GM18505 (cell line): ENCODE data around the gene KDM1A.

Experiments used
- ATAC-seq: cut with Tn5 transposase; IDR thresholded peaks from one replicate; pipeline ENCODE4 v1.9.1; 2021; ENCODE audit not compliant: unreplicated experiment
- POLR2A ChIP-seq: IDR thresholded peaks from 4 replicates; pipeline ENCODE4 v1.6.1; 2011; ENCODE audit warnings: borderline replicate concordance; ENCODE audit not compliant: insufficient read depth, insufficient read length; ENCODE audit errors: extremely low read depth

Gene KDM1A

GRCh38 chr1:23098463-23099170 is 79.3 kb downstream of the KDM1A start:
- ATAC-seq: no peak
- TF ChIP-seq POLR2A: no peak

GRCh38 chr1:23099171-23099536 is 79.9 kb downstream of the KDM1A start:
- TF ChIP-seq POLR2A: no peak
- no peak for ATAC-seq

- no peak for ATAC-seq
- no peak for TF ChIP-seq POLR2A
Measured at GRCh38 chr1:23100074-23100748, 80.9 kb downstream of the KDM1A start.

GRCh38 chr1:23101101-23101827 is 82.0 kb downstream of the KDM1A start:
- no peak for ATAC-seq
- TF ChIP-seq POLR2A: no peak

- no peak for TF ChIP-seq POLR2A
- no peak for ATAC-seq
Measured at GRCh38 chr1:23101887-23102286, 82.6 kb downstream of the KDM1A start.

- no peak for ATAC-seq
- TF ChIP-seq POLR2A: no peak
Measured at GRCh38 chr1:23102289-23102688, 83.0 kb downstream of the KDM1A start.

GRCh38 chr1:23103001-23103889 is 84.0 kb downstream of the KDM1A start:
- no peak for TF ChIP-seq POLR2A
- no peak for ATAC-seq

GRCh38 chr1:23108918-23109533 is 89.8 kb downstream of the KDM1A start:
- no peak for TF ChIP-seq POLR2A
- no peak for ATAC-seq

- TF ChIP-seq POLR2A: no peak
- no peak for ATAC-seq
Measured at GRCh38 chr1:23110391-23110790, 91.1 kb downstream of the KDM1A start.

GRCh38 chr1:23111600-23112535 is 92.6 kb downstream of the KDM1A start:
- no peak for ATAC-seq
- no peak for TF ChIP-seq POLR2A

- TF ChIP-seq POLR2A: no peak
- ATAC-seq: no peak
Measured at GRCh38 chr1:23114424-23115079, 95.3 kb downstream of the KDM1A start.

- no peak for TF ChIP-seq POLR2A
- no peak for ATAC-seq
Measured at GRCh38 chr1:23116216-23116836, 97.1 kb downstream of the KDM1A start.
